Thyroid gland (tissue), 4 donors: ENCODE data around the gene SMARCAL1.

Source experiments
- POLR2A ChIP-seq, 2 donors: fragments of 450-650 bp; IDR thresholded peaks; one replicate each; pipeline ENCODE4 v1.6.1; 2017; ENCODE audit warnings: antibody characterized with exemption in 2 of 2, mild to moderate bottlenecking in 2 of 2, moderate library complexity in 1 of 2
- TF ChIP-seq, protein P1 (sequence below), 6 experiments: fragments of 200-600 bp in 3 of 6; fragments of 450-650 bp in 3 of 6; sonication (generic) in 3 of 6; IDR thresholded peaks; one replicate each; pipeline ENCODE4 v1.5.1; 2016 to 2019; ENCODE audit warnings: antibody characterized with exemption in 6 of 6, mild to moderate bottlenecking in 2 of 6, inconsistent platforms in 1 of 6, moderate library complexity in 1 of 6

DNA sequence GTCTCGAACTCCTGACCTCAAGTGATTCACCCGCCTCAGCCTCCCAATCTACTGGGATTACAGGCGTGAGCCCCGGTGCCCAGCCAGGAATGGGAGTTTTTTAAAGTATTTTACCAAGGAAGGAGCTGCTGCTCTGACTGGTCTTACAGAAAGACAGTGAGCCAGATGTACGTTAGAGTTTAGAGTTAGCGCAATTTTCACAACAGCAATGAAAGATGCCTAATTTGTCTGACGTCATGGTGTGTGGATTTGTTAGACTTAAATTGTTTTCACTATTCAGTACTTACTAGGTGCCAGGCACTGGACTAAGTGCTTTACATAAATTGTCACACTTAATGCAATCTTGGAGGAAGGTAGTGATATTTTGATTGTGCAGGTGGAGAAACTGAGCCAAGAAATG, 74.0 kb downstream of the SMARCAL1 start:
- TF ChIP-seq, protein P1, sequence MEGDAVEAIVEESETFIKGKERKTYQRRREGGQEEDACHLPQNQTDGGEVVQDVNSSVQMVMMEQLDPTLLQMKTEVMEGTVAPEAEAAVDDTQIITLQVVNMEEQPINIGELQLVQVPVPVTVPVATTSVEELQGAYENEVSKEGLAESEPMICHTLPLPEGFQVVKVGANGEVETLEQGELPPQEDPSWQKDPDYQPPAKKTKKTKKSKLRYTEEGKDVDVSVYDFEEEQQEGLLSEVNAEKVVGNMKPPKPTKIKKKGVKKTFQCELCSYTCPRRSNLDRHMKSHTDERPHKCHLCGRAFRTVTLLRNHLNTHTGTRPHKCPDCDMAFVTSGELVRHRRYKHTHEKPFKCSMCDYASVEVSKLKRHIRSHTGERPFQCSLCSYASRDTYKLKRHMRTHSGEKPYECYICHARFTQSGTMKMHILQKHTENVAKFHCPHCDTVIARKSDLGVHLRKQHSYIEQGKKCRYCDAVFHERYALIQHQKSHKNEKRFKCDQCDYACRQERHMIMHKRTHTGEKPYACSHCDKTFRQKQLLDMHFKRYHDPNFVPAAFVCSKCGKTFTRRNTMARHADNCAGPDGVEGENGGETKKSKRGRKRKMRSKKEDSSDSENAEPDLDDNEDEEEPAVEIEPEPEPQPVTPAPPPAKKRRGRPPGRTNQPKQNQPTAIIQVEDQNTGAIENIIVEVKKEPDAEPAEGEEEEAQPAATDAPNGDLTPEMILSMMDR (IDR thresholded peaks at IDR 0.05) = no peak
- TF ChIP-seq POLR2A (IDR thresholded peaks at IDR 0.05) = no peak
